Fibroblast of pulmonary artery (primary cell): Measurements from ENCODE around the gene TNIK.
A peak's percentile ranks its signal among the peaks of the same experiment; 100 is the strongest.

ENCODE experiments used
- DNase-seq: peaks from one replicate; pipeline ENCODE4 v3.0.0-alpha.2; 2010; ENCODE audit warnings: low read depth
- H3K4me3 ChIP-seq: replicated peaks from 2 replicates; pipeline ENCODE4 v1.5.1; 2011; ENCODE audit warnings: low read depth, mild to moderate bottlenecking, control low read depth, low read length, moderate library complexity
- TF ChIP-seq, protein P1 (sequence below): IDR thresholded peaks from 2 replicates; pipeline ENCODE4 v1.5.1; 2011; ENCODE audit warnings: mild to moderate bottlenecking, control low read depth, low read length, inconsistent platforms; ENCODE audit errors: missing control alignments

The TNIK gene

DNA sequence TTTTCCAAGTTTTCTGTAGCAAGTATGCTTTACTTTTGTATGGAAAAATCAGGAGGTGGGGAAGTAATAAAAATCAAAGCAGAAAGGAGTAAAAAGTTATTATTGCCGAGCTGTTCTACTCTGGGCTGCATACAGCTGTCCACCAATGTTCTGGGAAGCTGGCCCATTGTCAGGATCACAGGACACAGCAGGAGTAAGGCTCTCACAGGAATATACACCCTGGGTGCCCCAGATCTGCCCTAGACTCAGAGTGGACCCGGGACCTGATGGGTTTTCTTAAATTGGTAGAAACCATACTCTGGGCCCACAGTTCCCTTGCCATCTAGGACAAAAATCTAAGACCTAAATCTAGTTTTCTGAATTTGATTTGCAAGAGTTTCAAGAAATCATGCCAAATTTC, 60.4 kb downstream of the TNIK start:
- DNase-seq, result no peak
- H3K4me3 ChIP-seq, result no peak overlapping the region
- TF ChIP-seq, protein P1, sequence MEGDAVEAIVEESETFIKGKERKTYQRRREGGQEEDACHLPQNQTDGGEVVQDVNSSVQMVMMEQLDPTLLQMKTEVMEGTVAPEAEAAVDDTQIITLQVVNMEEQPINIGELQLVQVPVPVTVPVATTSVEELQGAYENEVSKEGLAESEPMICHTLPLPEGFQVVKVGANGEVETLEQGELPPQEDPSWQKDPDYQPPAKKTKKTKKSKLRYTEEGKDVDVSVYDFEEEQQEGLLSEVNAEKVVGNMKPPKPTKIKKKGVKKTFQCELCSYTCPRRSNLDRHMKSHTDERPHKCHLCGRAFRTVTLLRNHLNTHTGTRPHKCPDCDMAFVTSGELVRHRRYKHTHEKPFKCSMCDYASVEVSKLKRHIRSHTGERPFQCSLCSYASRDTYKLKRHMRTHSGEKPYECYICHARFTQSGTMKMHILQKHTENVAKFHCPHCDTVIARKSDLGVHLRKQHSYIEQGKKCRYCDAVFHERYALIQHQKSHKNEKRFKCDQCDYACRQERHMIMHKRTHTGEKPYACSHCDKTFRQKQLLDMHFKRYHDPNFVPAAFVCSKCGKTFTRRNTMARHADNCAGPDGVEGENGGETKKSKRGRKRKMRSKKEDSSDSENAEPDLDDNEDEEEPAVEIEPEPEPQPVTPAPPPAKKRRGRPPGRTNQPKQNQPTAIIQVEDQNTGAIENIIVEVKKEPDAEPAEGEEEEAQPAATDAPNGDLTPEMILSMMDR, result no peak

DNA sequence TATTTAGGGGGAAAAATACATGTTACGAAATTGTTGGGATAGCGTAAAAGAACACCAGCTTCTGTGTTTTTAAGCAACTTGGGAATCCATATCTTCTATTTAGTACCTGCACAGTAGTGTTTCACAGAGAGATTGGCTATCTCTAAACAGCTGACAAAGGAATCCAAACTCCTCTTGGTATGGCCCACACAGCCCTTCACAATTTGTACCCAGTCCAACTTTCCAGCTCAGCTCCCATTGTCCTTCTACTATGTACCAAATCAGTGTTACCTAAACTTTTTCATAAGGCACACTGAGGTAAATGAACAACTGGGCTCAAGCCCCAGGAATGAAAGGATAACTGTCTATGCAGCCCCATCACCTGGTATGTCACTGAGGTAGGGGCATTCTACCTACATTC, 61.9 kb downstream of the TNIK start:
- H3K4me3 ChIP-seq, result no peak overlapping the region
- DNase-seq, result no peak
- TF ChIP-seq, protein P1, result no peak

GRCh38 chr3:171397089-171397488, 63.1 kb downstream of the TNIK start:
- DNase-seq, result no peak
- H3K4me3 ChIP-seq, result no peak overlapping the region
- TF ChIP-seq, protein P1, result no peak

- TF ChIP-seq, protein P1, result no peak
- peak; percentile 68 for DNase-seq
Measured at GRCh38 chr3:171396048-171396447, 64.2 kb downstream of the TNIK start.

GRCh38 chr3:171393032-171393744, 67.0 kb downstream of the TNIK start:
- DNase-seq, result peak; percentile 73

More at GRCh38 chr3:171396048-171396447, 64.2 kb downstream of the TNIK start:
- H3K4me3 ChIP-seq, result no peak overlapping the region

GRCh38 chr3:171391432-171391831, 68.8 kb downstream of the TNIK start:
- TF ChIP-seq, protein P1, result no peak
- DNase-seq, result no peak
- no peak overlapping the region for H3K4me3 ChIP-seq

More at GRCh38 chr3:171393032-171393744, 67.0 kb downstream of the TNIK start:
- H3K4me3 ChIP-seq, result no peak overlapping the region
- TF ChIP-seq, protein P1, result no peak
